Measurements from ENCODE around the gene ADGRG1.

The ADGRG1 gene

DNA sequence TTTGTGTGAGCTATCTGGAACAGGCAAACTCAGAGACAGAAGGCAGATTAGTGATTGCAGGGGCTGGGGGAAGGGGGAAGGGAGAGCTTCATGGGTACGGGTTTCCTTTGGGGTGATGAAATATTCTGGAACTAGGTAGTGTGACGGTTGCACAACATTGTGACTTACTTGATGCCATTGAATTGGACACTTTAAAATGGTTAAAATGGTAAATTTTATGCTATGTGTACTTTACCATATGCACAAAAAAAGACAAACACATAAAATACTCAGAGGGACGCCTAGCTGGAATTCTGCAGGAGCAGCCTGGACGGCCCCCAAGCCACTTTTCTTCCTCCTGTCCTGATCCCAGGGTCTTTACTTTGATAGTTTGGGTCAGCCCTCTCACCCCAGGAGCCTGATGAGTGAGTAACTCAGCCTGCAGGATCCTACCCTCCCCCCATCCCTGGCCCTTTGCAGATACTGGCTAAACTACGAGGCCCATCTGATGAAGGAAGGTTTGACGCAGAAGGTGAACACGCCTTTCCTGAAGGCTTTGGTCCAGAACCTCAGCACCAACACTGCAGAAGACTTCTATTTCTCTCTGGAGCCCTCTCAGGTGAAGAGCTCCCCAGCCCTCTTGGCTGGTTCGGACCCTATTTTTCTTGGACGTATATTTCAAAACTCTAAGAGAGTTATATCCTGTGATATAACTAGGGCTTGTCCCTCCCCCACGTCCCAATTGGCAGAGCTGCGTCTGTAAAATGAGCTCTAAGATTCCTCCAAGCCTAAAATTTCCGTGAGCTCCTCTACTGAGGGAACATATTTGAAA, 47.5 kb downstream of the ADGRG1 start:
- H3K4me3 ChIP-seq (ENCODE audit: low read depth, low read length), result no peak overlapping the region
- TF ChIP-seq, protein P1, sequence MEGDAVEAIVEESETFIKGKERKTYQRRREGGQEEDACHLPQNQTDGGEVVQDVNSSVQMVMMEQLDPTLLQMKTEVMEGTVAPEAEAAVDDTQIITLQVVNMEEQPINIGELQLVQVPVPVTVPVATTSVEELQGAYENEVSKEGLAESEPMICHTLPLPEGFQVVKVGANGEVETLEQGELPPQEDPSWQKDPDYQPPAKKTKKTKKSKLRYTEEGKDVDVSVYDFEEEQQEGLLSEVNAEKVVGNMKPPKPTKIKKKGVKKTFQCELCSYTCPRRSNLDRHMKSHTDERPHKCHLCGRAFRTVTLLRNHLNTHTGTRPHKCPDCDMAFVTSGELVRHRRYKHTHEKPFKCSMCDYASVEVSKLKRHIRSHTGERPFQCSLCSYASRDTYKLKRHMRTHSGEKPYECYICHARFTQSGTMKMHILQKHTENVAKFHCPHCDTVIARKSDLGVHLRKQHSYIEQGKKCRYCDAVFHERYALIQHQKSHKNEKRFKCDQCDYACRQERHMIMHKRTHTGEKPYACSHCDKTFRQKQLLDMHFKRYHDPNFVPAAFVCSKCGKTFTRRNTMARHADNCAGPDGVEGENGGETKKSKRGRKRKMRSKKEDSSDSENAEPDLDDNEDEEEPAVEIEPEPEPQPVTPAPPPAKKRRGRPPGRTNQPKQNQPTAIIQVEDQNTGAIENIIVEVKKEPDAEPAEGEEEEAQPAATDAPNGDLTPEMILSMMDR (IDR thresholded peaks at IDR 0.05; ENCODE audit: control insufficient read depth, extremely low read depth, insufficient read depth), result no peak
- no peak for DNase-seq (ENCODE audit: low read depth)

DNA sequence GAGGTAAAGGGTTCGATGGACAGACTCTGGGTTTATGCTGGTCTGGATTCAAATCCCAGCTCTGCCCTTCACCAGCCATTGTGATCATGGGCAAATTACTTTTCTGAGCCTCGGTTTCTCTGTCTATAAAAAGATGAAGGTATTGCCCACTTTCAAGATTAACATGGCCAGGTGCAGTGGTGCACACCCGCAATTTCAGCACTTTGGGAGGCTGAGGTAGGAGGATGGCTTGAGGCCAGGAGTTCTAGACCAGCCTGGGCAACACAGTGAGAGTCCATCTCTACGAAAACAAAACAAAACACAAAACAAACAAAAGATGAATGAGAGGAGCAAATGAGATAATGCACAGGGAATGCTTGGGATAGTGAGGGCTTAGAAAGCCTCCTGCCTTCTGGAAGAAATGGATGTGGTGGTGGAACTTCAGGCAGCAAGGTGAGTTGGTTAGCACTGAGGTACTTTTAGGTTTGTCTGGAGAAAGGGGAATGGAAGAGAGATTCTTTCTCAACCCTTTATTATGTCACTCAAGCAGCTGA, 48.2 kb downstream of the ADGRG1 start:
- TF ChIP-seq, protein P1 (IDR thresholded peaks at IDR 0.05; ENCODE audit: control insufficient read depth, extremely low read depth, insufficient read depth), result no peak
- no peak overlapping the region for H3K4me3 ChIP-seq (ENCODE audit: low read depth, low read length)
- DNase-seq (ENCODE audit: low read depth), result no peak

DNA sequence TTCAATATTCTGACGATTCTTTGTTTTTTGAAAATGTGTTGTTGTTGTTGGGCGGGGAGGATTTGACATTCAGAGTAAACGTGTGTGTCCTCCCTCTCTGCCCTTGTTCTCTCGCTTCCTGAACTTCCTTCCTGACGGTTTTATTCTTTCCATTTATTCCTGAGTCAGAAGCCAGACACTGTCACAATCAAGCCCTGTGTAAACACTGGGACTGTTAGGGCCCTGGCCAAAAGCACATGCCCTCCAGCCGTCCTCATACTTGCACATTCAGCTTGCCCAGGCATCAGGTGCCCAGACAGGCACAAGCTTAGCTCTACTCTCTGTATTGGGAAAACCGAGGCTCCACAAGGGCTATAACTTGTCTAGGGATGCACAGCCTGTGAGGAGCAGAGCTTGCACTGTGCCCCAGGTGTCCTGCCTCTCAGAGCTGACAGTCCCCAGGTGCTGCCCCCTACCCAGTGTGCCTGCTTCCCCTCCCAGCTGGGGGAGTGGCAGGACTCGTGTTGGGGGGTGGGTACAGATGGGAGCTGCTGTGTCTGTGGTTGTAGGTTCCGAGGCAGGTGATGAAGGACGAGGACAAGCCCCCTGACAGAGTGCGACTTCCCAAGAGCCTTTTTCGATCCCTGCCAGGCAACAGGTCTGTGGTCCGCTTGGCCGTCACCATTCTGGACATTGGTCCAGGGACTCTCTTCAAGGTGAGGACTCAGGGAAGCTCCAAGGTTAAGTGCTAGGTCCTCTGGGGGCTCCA, 49.4 kb downstream of the ADGRG1 start:
- TF ChIP-seq, protein P1 (IDR thresholded peaks at IDR 0.05; ENCODE audit: control insufficient read depth, extremely low read depth, insufficient read depth), result no peak
- peak; percentile 45 for DNase-seq (ENCODE audit: low read depth)
- no peak overlapping the region for H3K4me3 ChIP-seq (ENCODE audit: low read depth, low read length)

DNA sequence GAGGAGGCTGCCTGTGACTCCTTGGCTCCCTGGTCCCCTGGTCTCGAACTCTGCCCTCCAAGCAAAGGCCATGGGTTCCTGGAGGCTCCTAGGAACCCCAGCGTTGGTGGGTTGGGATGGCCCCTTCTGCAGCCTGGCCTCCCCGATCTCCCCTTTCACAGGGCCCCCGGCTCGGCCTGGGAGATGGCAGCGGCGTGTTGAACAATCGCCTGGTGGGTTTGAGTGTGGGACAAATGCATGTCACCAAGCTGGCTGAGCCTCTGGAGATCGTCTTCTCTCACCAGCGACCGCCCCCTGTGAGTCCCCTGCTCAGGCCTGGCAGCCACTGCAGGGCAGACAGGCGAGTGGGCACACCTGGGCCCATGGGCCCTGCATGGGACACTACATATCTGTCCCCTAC, 50.6 kb downstream of the ADGRG1 start:
- no peak for DNase-seq (ENCODE audit: low read depth)
- no peak overlapping the region for H3K4me3 ChIP-seq (ENCODE audit: low read depth, low read length)
- TF ChIP-seq, protein P1 (IDR thresholded peaks at IDR 0.05; ENCODE audit: control insufficient read depth, extremely low read depth, insufficient read depth), result no peak

DNA sequence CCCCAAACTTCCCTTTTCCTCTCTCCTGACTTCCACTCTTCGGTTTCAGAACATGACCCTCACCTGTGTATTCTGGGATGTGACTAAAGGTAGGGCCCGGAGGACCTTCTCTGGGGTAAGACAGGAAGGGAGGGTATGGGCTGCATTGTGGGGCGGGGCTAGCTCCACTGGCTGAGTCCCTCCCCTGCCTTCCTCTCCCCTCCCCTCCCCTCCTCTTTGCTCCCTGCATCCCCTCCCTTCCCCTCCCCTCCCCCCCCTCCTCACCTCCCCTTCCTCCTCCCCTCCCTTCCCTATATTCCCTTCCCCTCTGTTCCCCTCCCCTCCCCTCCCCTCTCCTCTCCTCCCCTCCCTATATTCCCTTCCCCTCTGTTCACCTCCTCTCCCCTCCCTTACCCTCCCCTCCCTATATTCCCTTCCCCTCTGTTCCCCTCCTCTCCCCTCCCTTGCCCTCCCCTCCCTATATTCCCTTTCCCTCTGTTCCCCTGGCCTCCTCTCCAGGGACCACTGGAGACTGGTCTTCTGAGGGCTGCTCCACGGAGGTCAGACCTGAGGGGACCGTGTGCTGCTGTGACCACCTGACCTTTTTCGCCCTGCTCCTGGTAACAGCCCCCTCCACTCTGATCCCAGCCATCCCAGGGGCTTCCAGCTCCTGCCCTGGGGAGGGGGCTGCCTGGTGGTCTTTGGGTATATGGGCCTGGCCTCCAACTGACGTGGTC, 51.5 kb downstream of the ADGRG1 start:
- H3K4me3 ChIP-seq (ENCODE audit: low read depth, low read length), result no peak overlapping the region
- no peak for DNase-seq (ENCODE audit: low read depth)
- TF ChIP-seq, protein P1 (IDR thresholded peaks at IDR 0.05; ENCODE audit: control insufficient read depth, extremely low read depth, insufficient read depth), result no peak

DNA sequence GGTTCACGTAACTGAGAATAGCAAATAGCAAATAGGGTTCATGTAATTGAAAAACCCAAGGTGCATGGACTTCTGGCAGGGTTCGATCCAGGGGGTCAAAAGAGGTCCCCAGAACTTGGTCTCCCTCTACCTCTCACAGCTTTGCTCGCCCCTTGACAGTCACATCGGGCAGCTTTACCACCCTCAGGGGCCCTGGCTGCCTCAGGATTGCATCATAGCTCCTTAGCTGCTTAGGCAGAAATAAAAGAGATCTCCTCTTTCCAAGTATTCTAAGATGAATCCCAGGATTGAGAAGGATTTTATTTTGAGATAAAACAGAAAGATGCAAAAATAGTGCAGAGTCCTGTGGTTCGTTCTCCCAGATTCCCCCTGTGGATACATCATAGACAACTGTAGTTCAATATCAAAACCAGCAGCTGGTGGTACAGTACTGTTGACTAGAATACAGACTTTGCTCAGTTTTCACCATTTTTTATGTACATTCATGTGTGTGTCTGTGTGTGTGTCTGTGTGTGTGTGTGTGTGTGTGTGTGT, 52.5 kb downstream of the ADGRG1 start:
- no peak overlapping the region for H3K4me3 ChIP-seq (ENCODE audit: low read depth, low read length)
- TF ChIP-seq, protein P1 (IDR thresholded peaks at IDR 0.05; ENCODE audit: control insufficient read depth, extremely low read depth, insufficient read depth), result no peak
- DNase-seq (ENCODE audit: low read depth), result no peak

All from LNCaP clone FGC (cell line).